Stimulated activated CD4-positive, alpha-beta T cell treated with anti-CD3 and anti-CD28 coated beads, Interleukin-4, amount 100 ng/mL, for 1 hour (primary cell): ENCODE measurements around the gene GNAZ.
"Not testable (repeated sequence)": the region's sequence is repeated elsewhere in the genome, so short reads cannot be mapped to it uniquely, and the experiment has no call there.

ENCODE experiments used
- DNase-seq: peaks from one replicate; pipeline ENCODE4 v3.0.0-alpha.2; 2020

GNAZ gene

GRCh38 chr22:23045461-23045860 lies 24.9 kb upstream of the GNAZ start:
- DNase-seq: no peak

- no peak for DNase-seq
Observed at GRCh38 chr22:23047265-23047664, 23.1 kb upstream of the GNAZ start.

DNA sequence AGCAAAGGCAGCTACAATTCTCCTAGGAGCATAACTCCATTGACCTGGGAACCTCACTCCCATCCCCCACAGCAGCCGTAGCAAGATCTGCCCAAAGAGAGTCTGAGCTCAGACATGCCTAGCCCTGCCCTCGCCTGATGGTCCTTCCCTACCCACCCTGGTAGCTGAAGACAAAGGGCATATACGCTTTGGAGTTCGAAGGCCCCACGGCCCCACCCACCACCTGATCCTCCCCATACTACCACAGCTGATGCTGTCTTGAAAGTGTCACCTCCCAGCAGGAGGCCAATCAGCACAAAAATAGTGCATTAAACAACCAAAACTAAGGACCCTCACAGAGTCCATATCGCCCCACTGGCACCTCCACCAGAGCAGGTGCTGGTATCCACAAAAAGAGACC lies 22.6 kb upstream of the GNAZ start:
- no peak for DNase-seq

- DNase-seq: not testable (repeated sequence)
Observed at GRCh38 chr22:23050546-23050945, 19.8 kb upstream of the GNAZ start.

DNA sequence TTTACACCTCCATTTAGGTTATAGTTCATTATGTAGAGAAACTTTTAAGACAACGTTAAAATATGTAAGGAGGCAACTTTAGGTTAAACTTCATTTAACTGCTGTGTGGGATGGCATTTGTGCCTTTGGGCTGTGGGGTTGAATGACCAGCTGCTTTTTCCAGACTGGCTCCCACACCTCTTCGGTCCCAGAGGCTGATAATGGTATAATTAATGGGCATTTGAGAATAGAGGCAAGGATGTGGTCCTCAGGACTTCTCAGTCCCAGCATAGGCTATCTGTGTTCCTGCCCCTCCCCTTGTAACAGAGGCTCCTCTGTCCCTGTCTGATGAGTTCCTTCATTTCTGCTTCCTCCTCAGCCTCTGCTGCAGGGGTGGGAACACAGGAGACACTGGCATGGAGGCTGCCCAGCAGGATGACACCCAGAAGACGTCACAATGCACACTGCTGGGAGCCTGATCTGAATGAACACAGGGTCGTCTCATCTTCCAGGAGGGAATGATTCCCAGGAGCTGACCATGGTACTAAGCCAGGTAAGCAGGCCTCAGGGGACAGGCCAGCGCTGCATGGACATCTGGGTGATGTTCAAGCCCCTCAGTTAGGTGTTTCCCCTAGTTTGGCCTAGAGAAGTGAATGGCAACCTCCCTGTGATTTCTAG lies 17.1 kb upstream of the GNAZ start:
- DNase-seq: no peak

- no peak for DNase-seq
Observed at GRCh38 chr22:23053912-23054530, 16.3 kb upstream of the GNAZ start.

DNA sequence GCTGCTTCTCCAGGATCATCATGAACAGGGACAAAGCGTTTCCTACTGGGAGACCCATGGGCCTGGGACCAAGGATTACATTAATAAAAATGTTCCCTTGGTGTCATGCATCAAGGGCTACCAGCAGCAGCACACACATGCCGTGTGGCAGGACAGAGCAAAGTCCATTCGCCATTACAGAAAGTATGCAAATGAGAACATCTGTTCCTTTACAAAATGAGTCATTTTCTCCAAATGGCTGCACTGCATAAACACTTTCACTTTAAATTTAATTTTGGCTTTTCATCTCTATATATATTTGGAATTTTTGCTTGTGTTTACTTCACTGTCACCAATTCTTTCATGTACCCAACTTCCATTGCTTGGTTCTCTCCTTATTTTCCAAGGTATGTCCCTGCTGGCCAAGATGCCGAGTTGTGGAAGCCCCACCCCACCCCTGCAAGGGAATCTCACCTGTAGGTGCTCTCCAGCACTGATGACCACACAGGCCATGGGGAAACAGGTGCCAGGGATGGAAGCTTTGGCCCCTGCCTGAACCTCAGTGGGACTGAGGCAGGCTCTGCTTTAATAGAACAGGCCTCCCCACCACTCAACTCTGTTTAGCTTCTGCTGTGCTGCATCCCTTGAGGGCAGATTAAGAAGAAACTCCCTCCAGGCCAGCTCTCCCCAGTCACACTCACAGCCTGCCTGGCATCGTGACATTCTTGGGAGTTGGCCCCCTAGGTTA lies 15.6 kb upstream of the GNAZ start:
- no peak for DNase-seq

DNA sequence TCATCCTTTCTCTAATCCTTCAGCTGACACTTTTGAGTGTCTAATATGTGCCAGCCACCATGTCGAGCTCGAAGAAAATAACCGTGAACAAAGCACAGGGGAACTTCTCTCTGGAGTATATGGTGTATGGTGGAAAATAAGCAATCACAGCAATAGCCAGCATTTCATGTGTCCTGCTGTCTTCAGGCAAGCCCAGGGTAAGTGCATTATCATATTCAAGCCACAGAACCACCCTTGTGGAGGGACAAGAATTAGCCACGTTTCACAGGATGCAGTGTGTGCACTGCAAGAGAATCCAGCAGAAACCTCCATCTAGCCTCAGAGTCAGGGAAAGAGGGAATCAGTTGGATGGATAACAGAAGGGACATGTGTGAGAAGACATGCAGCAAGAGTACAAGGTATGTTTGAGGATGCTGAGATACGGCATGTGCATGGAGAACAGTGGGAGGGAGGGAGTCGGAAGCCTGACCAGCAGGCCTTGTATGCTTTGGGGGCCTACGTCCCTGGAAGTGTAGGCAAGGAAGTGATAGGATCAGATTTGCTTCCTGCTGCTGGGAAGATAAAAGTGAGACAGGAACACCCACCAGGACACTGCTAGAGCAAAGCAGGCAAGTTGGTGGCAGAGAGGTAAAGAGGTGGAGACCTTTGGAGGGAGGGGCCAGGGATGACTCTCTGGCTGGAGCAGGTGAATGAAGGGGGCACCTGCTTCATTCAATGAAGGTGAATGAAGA lies 14.7 kb upstream of the GNAZ start:
- DNase-seq: no peak

- no peak for DNase-seq
Observed at GRCh38 chr22:23057331-23057730, 13.0 kb upstream of the GNAZ start.

GRCh38 chr22:23058063-23058462 lies 12.3 kb upstream of the GNAZ start:
- DNase-seq: no peak

- DNase-seq: no peak
Observed at GRCh38 chr22:23058481-23059283, 11.6 kb upstream of the GNAZ start.

- DNase-seq: no peak
Observed at GRCh38 chr22:23059284-23059948, 10.9 kb upstream of the GNAZ start.

DNA sequence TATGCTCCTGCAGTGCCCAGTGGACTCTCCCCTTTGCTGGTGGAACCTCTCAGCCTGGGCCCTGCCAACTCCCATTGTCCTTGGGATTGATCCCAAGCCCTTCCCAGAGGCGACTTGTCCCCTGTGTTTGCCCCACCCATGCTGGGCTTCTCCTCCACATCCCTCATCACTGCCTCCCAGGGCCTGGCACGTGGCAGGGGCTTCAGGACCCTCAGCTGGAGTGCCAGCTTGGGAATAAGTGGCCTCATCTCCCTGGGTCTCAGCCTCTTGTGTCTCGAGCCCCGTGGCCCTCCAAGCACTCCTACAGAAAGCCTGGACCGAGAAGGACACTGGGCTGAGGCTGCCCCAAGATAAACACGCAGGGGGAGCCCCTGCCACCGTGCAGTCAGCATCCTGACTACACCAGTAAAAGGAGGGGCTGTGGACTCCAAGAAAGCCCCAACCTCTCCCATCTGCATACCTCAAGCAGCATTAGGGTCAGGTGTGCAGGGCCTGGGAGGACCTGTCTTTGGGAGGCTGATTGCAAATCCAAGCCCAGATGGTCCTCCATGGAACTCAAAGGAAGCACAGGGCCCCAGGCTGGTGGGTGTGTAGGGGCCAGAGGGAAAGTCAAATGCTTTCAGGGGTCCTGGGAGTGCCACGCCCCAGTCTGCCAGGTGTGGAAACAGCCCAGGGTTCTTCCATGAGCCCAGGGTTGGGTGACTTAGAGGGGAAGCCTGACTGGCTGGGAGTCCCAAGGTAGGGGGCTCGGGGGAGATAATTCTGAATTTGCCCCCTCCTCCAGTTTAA lies 9.5 kb upstream of the GNAZ start:
- DNase-seq: no peak

GRCh38 chr22:23061471-23062280 lies 8.6 kb upstream of the GNAZ start:
- no peak for DNase-seq

DNA sequence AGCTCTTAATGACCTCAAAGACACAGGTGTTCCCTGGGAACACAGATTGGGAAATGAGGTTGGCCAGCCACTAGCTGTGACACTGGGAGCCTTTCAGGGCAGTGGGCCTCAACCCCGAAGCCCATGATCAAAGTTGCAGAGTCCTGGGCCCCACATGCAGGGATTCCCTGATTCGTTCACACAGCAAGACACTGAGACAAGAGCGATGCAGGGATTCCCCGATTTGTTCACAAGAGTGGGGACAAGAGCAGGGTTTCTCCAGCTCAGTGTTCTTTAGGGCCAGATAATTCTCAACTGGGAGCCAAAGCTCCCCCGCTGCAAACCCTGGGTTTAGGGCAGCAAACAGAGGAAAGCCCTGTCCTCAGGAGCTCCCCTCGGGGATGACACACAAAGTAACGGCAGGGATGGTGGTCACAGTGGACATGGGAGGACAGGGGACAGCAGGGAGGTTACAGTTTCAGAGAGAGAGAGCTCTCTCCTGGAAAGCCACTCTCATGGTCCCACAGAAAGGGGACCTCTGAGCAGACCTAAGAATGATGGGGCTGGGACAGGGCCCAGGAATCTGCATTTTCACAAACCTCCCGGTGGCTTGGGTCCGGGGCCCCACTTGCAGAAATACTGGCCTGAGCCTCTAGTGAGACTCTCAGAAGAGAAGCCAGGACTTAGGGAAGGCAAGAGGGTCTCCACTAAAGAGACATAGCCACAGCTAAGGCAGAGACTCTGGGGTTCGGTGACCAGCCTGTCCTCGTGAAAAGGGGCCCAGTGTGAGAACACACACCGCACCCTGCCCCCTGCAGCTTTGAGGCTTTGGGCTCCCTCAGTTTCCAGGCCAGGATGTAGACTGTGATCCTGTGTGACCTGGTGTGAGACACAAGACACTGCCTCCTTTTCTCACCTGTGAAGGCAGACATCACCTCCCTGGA lies 7.4 kb upstream of the GNAZ start:
- no peak for DNase-seq

GRCh38 chr22:23063539-23064380 lies 6.6 kb upstream of the GNAZ start:
- DNase-seq: no peak

- DNase-seq: no peak
Observed at GRCh38 chr22:23064381-23065068, 5.8 kb upstream of the GNAZ start.

DNA sequence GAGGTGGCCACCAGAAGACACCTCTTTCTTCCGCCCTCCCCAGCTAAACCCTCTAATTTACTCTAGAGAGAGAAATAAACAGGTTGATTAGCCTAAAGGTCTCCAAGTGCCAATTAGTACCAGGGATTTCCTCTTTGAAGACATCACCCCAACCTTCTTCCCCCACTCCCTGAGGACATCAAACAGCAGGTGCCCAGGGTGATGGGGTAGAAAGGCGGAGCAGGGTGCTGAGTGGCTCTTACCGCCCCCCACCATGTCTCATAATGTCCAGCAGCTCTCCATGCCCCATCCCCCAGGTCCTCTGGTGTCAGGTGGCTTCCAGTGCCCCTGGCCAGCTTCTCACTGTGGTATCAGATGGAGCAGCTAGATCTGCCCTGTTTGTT lies 5.3 kb upstream of the GNAZ start:
- no peak for DNase-seq
